ENCODE data around the gene CUEDC1. TPM values are rescaled to one million over a fixed set of nuclear protein-coding genes. Genes with fewer than 3 reads are reported as not detected.

The CUEDC1 gene
- total and polyA plus RNA-seq, 2 of the 13 experiments (the other 11 are each of a cell fraction or from before 2014, with no cell fraction given) = 7.4 to 12.9 TPM

DNA sequence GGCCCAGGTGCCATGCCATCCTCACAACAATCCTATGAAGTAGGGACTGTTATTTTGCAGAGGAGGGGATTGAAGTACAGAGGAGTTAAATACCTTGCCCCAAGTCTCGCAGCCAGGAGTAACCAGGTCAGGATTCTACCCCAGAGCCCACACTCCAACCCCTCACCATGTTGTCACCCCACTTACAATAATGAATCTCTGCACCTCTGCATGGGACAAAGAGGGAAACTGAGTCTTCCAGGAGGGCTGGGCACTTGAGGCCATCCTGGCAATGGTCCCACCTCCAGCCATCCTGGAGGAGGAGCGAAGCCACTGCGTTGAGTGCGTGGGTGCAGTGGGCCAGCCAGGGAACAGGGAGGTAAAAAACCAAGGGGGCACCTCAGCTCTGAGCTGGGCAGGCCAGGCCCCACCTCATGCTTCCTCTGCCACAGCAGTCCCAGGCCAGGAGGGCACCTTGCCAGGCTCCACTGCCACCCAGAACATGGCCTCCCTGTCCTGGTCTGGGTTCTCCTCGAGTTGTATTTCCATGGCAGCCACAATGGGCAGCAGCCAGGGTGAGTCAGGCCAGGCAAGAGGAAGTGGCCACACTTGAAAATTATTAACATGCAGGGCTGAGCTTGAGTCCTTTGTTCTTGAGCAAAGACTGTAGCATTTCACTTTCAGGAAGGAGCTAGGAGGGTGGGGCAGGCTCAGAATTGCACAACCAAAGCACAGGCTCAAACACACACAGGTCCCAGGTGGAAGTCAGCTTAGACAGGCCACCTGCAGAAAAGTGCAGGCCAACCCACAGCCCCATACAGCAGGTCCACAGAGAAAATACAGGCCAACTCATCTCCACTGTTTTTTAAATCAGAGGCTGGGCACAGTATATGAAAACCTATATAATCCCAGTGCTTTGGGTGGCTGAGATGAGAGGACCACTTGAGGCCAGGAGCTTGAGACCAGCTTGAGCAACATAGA, 52.1 kb downstream of the CUEDC1 start (continued):
- TF ChIP-seq ZNF790 (CRISPR knock-in tag; IDR thresholded peaks at IDR 0.05; ENCODE audit: borderline replicate concordance) (no peak), ZNF343 (CRISPR knock-in tag; IDR thresholded peaks at IDR 0.05) (no peak), HNRNPH1 (optimal IDR thresholded peaks at IDR 0.05; ENCODE audit: low read depth, low read length) (no peak), E2F5 (CRISPR knock-in tag; conservative IDR thresholded peaks at IDR 0.05) (0 out of 2 replicates have a peak, but pooled peaks have one; percentile 47), POLR2AphosphoS5 (IDR thresholded peaks at IDR 0.05; ENCODE audit: low read depth, low read length) (peak; percentile 28; the same call in 1 of the 2 replicates), PHF21A (CRISPR knock-in tag; IDR thresholded peaks at IDR 0.05) (peak; percentile 98), HCFC1 (IDR thresholded peaks at IDR 0.05; ENCODE audit: low read depth, low read length) (no peak), ZNF101 (CRISPR knock-in tag; IDR thresholded peaks at IDR 0.05; ENCODE audit: borderline replicate concordance, low read depth) (no peak), ZNF350 (CRISPR knock-in tag; IDR thresholded peaks at IDR 0.05; ENCODE audit: borderline replicate concordance, low read depth) (peak; percentile 78), KLF16 (CRISPR knock-in tag; IDR thresholded peaks at IDR 0.05) (peak in 1 of 2 experiments; percentile 95; a peak in 2 of 4 replicates), ZNF34 (CRISPR knock-in tag; IDR thresholded peaks at IDR 0.05; ENCODE audit: borderline replicate concordance) (peak; percentile 97), ZNF574 (CRISPR knock-in tag; IDR thresholded peaks at IDR 0.05) (peak; percentile 76), SRY (CRISPR knock-in tag; IDR thresholded peaks at IDR 0.05) (no peak), KMT2B (CRISPR knock-in tag; IDR thresholded peaks at IDR 0.05) (peak; percentile 79), ZFP62 (CRISPR knock-in tag; IDR thresholded peaks at IDR 0.05) (no peak), ZNF121 (CRISPR knock-in tag; IDR thresholded peaks at IDR 0.05) (peak; percentile 96), ISX (CRISPR knock-in tag; conservative IDR thresholded peaks at IDR 0.05) (no peak), CBX2 (IDR thresholded peaks at IDR 0.05; ENCODE audit: low read depth, low read length) (no peak), CBX2 (CRISPR knock-in tag; IDR thresholded peaks at IDR 0.05; ENCODE audit: low read depth) (no peak), ZFYVE20 (CRISPR knock-in tag; IDR thresholded peaks at IDR 0.05; ENCODE audit: borderline replicate concordance, low read depth) (no peak), ZNF160 (CRISPR knock-in tag; IDR thresholded peaks at IDR 0.05) (0 out of 2 replicates have a peak, but pooled peaks have one; percentile 12)

Measured in HepG2 (cell line).